KOPT-K1 (cell line): ENCODE measurements around the gene AGAP9.
"Not testable (repeated sequence)": the region's sequence is repeated elsewhere in the genome, so short reads cannot be mapped to it uniquely, and the experiment has no call there.

Experiments
- H3K27ac ChIP-seq: fragments of 200-600 bp; sonication (generic); 2 replicates; pipeline ENCODE4 v1.5.1; 2016; ENCODE audit warnings: antibody characterized with exemption, mild to moderate bottlenecking, low read depth, low read length; ENCODE audit not compliant: poor library complexity, severe bottlenecking
- H3K36me3 ChIP-seq: fragments of 200-600 bp; sonication (generic); 2 replicates; pipeline ENCODE4 v1.5.1; 2017; ENCODE audit warnings: antibody characterized with exemption, mild to moderate bottlenecking, low read length, moderate library complexity; ENCODE audit not compliant: insufficient read depth
- H3K9me3 ChIP-seq: fragments of 200-600 bp; sonication (generic); 2 replicates; pipeline ENCODE4 v1.5.1; 2017; ENCODE audit warnings: antibody characterized with exemption, low read length, mild to moderate bottlenecking; ENCODE audit not compliant: insufficient read depth, poor library complexity, severe bottlenecking

Gene AGAP9

GRCh38 chr10:47473516-47473915 is 49.9 kb downstream of the AGAP9 start:
- H3K36me3 ChIP-seq, H3K27ac ChIP-seq, H3K9me3 ChIP-seq: not testable (repeated sequence)

GRCh38 chr10:47472647-47473046 is 50.8 kb downstream of the AGAP9 start:
- not testable (repeated sequence) for H3K27ac ChIP-seq, H3K36me3 ChIP-seq, H3K9me3 ChIP-seq

- not testable (repeated sequence) for H3K27ac ChIP-seq, H3K9me3 ChIP-seq
These were observed 51.4 kb downstream of the AGAP9 start for GRCh38 chr10:47472072-47472471.

GRCh38 chr10:47468731-47469528 is 54.5 kb downstream of the AGAP9 start:
- not testable (repeated sequence) for H3K36me3 ChIP-seq, H3K27ac ChIP-seq, H3K9me3 ChIP-seq

More at GRCh38 chr10:47472072-47472471, 51.4 kb downstream of the AGAP9 start:
- not testable (repeated sequence) for H3K36me3 ChIP-seq

- H3K9me3 ChIP-seq, H3K27ac ChIP-seq, H3K36me3 ChIP-seq: not testable (repeated sequence)
These were observed 55.5 kb downstream of the AGAP9 start for GRCh38 chr10:47467957-47468356.

GRCh38 chr10:47467458-47467857 is 56.0 kb downstream of the AGAP9 start:
- H3K9me3 ChIP-seq, H3K27ac ChIP-seq, H3K36me3 ChIP-seq: not testable (repeated sequence)

- not testable (repeated sequence) for H3K36me3 ChIP-seq, H3K9me3 ChIP-seq, H3K27ac ChIP-seq
These were observed 58.1 kb downstream of the AGAP9 start for GRCh38 chr10:47465216-47465917.

GRCh38 chr10:47462577-47463358 is 60.7 kb downstream of the AGAP9 start:
- H3K9me3 ChIP-seq, H3K27ac ChIP-seq, H3K36me3 ChIP-seq: not testable (repeated sequence)

GRCh38 chr10:47461261-47461687 is 62.2 kb downstream of the AGAP9 start:
- H3K9me3 ChIP-seq, H3K27ac ChIP-seq, H3K36me3 ChIP-seq: not testable (repeated sequence)

- no peaks in the 10 kb centered on the region for H3K9me3 ChIP-seq
- no peaks in the 10 kb centered on the region for H3K36me3 ChIP-seq
- H3K27ac ChIP-seq = no peak overlapping the region
These were observed 64.8 kb downstream of the AGAP9 start for GRCh38 chr10:47458466-47459154.

- H3K9me3 ChIP-seq = no peaks in the 10 kb centered on the region
- no peak overlapping the region for H3K27ac ChIP-seq
These were observed 65.6 kb downstream of the AGAP9 start for GRCh38 chr10:47457826-47458225.

GRCh38 chr10:47457528-47457820 is 66.0 kb downstream of the AGAP9 start:
- H3K36me3 ChIP-seq = no peaks in the 10 kb centered on the region
- H3K27ac ChIP-seq = no peak overlapping the region
- H3K9me3 ChIP-seq = no peaks in the 10 kb centered on the region

More at GRCh38 chr10:47457826-47458225, 65.6 kb downstream of the AGAP9 start:
- H3K36me3 ChIP-seq = no peaks in the 10 kb centered on the region

GRCh38 chr10:47456794-47457527 is 66.5 kb downstream of the AGAP9 start:
- no peak overlapping the region for H3K27ac ChIP-seq
- H3K9me3 ChIP-seq = no peaks in the 10 kb centered on the region
- H3K36me3 ChIP-seq = no peaks in the 10 kb centered on the region

GRCh38 chr10:47456079-47456785 is 67.2 kb downstream of the AGAP9 start:
- no peak overlapping the region for H3K27ac ChIP-seq
- no peaks in the 10 kb centered on the region for H3K36me3 ChIP-seq
- H3K9me3 ChIP-seq = no peaks in the 10 kb centered on the region
